ENCODE results near the gene MNS1. TPM values are rescaled to one million over a fixed set of nuclear protein-coding genes. Genes with fewer than 3 reads are reported as not detected.

The MNS1 gene
- total and polyA plus RNA-seq, 2 donors from 2014 or later, result 5.6 to 6.9 TPM

DNA sequence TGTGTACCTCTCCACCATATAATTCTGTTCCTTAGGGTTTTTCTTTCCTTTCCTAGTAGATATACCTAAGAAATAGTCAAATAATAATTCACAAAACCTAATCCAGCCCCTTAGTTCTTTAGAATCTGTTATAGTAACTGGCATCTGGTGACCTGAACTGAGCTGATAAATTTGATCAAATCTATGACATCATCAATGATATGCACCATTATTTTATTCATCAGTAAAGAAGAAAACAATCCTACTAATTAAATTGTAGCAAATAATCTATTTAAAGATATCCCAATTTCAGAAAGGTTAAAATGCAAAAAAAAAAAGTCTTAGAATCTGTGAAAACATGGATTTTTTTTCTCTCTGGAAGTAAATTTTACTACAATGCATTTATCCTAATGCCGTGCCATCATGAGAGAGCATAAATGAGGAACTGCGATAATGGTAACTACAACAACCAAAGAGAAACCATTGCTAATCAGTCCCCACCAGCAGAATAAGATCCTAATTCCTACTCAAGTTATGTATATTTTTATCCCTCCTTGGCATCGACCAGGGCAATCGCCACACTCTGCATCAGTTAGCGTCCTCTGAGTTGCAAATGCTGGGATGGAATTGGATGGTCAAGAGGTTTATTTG, 6.6 kb upstream of the MNS1 start:
- H3K4me3 ChIP-seq (ENCODE audit: low read length in 3 of 3), result no peak overlapping the region
- FAIRE-seq (no peak), DNase-seq (no peak)
- no peaks in the 10 kb centered on the region for H3K9me3 ChIP-seq (ENCODE audit: control insufficient read depth in 2 of 3, insufficient read depth in 1 of 3, low read length in 3 of 3)
- H3K27me3 ChIP-seq (ENCODE audit: control insufficient read depth, insufficient read depth, low read length), result no peaks in the 10 kb centered on the region
- no peak overlapping the region for H3K9ac ChIP-seq (ENCODE audit: low read length in 3 of 3)
- no peaks in the 10 kb centered on the region for H3K36me3 ChIP-seq (ENCODE audit: control insufficient read depth in 2 of 3, insufficient read depth in 3 of 3, low read length in 3 of 3)
- intact Hi-C loops (cut with DNase I), result no loop called here
- H3K27ac ChIP-seq (ENCODE audit: low read depth in 2 of 2, low read length in 2 of 2), result no peak overlapping the region
- H3K4me1 ChIP-seq (ENCODE audit: control insufficient read depth in 2 of 3, insufficient read depth in 2 of 3, low read depth in 1 of 3, low read length in 3 of 3), result peaks cover 0 to 9% (median 5%) of the 10 kb centered on the region in 3 donors
- TF ChIP-seq, protein P1, sequence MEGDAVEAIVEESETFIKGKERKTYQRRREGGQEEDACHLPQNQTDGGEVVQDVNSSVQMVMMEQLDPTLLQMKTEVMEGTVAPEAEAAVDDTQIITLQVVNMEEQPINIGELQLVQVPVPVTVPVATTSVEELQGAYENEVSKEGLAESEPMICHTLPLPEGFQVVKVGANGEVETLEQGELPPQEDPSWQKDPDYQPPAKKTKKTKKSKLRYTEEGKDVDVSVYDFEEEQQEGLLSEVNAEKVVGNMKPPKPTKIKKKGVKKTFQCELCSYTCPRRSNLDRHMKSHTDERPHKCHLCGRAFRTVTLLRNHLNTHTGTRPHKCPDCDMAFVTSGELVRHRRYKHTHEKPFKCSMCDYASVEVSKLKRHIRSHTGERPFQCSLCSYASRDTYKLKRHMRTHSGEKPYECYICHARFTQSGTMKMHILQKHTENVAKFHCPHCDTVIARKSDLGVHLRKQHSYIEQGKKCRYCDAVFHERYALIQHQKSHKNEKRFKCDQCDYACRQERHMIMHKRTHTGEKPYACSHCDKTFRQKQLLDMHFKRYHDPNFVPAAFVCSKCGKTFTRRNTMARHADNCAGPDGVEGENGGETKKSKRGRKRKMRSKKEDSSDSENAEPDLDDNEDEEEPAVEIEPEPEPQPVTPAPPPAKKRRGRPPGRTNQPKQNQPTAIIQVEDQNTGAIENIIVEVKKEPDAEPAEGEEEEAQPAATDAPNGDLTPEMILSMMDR (IDR thresholded peaks at IDR 0.05; ENCODE audit: borderline replicate concordance, extremely low read depth, insufficient read depth), result no peak

GRCh38 chr15:56469483-56469882, 4.5 kb upstream of the MNS1 start:
- H3K27ac ChIP-seq (ENCODE audit: low read depth in 2 of 2, low read length in 2 of 2), result no peak overlapping the region
- DNase-seq (no peak), FAIRE-seq (no peak)
- H3K4me1 ChIP-seq (ENCODE audit: control insufficient read depth in 2 of 3, insufficient read depth in 2 of 3, low read depth in 1 of 3, low read length in 3 of 3), result peaks cover 0 to 11% (median 5%) of the 10 kb centered on the region in 3 donors
- H3K4me3 ChIP-seq (ENCODE audit: low read length in 3 of 3), result no peak overlapping the region
- TF ChIP-seq, protein P1 (IDR thresholded peaks at IDR 0.05; ENCODE audit: borderline replicate concordance, extremely low read depth, insufficient read depth), result no peak
- no peaks in the 10 kb centered on the region for H3K36me3 ChIP-seq (ENCODE audit: control insufficient read depth in 2 of 3, insufficient read depth in 3 of 3, low read length in 3 of 3)
- no peaks in the 10 kb centered on the region for H3K9me3 ChIP-seq (ENCODE audit: control insufficient read depth in 2 of 3, insufficient read depth in 1 of 3, low read length in 3 of 3)
- no peak overlapping the region for H3K9ac ChIP-seq (ENCODE audit: low read length in 3 of 3)
- intact Hi-C loops (cut with DNase I), result no loop called here
- no peaks in the 10 kb centered on the region for H3K27me3 ChIP-seq (ENCODE audit: control insufficient read depth, insufficient read depth, low read length)

DNA sequence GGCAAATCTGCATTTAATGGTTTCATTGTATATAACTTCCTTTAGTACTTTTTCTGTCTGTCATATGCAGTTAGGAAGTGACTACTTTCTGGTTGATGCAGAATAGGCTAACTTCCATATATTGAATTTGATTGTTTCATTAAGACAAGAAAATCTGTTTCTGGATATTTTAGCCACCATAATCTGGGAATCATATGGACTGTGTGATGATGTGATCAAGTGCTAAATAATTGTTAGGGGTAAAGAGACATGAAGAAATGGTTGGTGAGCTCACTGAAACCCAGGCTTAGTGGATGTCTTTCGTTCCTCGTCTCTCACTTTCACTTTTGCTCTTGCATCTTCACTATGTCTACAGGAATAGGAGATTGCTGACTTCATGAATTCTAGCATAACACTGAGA, 3.5 kb upstream of the MNS1 start:
- Histone ChIP-seq H3K4me1 (ENCODE audit: control insufficient read depth in 2 of 3, insufficient read depth in 2 of 3, low read depth in 1 of 3, low read length in 3 of 3) (peaks cover 0 to 11% (median 5%) of the 10 kb centered on the region in 3 donors), H3K27ac (ENCODE audit: low read depth in 2 of 2, low read length in 2 of 2) (peak overlapping the region in 1 of 2 donors; percentile 10), H3K27me3 (ENCODE audit: control insufficient read depth, insufficient read depth, low read length) (no peaks in the 10 kb centered on the region), H3K4me3 (ENCODE audit: low read length in 3 of 3) (peak overlapping the region; percentile 8 to 62 (median 45)), H3K9ac (ENCODE audit: low read length in 3 of 3) (no peak overlapping the region), H3K9me3 (ENCODE audit: control insufficient read depth in 2 of 3, insufficient read depth in 1 of 3, low read length in 3 of 3) (no peaks in the 10 kb centered on the region), H3K36me3 (ENCODE audit: control insufficient read depth in 2 of 3, insufficient read depth in 3 of 3, low read length in 3 of 3) (no peaks in the 10 kb centered on the region)
- intact Hi-C loops (cut with DNase I), result no loop called here
- TF ChIP-seq, protein P1 (IDR thresholded peaks at IDR 0.05; ENCODE audit: borderline replicate concordance, extremely low read depth, insufficient read depth), result no peak
- FAIRE-seq (no peak), DNase-seq (no peak)

Data from kidney (tissue), 14 donors.